ENCODE data around the gene MAN1C1. TPM values are rescaled to one million over a fixed set of nuclear protein-coding genes. Genes with fewer than 3 reads are reported as not detected.

The MAN1C1 gene
- total RNA-seq, 1 experiment from 2014 or later: 9.3 TPM

DNA sequence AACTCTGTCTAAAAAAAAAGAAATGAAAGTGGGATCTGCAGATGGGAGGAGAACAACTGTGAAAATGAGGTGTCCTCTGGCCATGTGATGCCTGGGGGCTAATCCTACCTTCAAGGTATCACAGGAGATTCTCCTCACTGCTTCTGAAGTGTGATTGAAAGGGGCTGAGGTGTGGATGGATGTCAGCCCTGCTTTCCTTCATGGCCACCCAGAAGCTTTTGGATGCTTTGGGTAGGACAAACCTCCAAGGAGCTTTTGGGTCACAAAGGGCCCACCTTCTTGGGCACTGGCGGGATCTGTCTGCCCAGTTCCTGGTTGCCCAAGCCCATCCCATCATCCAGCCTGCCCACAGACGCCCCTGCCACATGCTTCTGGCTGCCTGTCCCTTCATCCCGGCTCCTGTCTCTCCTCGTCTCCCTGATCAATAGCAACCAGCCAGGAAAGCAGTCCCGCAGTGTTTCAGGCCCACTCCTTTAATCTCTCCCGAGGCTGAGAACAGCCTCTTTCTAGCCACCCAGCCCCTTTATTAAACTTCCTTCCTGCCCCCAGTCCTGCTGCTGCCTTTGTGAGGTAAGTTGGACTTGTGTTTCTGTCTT, 87.2 kb downstream of the MAN1C1 start:
- H3K36me3 Mint-ChIP-seq (ENCODE audit: insufficient read depth in 1 of 3, low read depth in 3 of 3): no peaks in the 10 kb centered on the region
- peaks cover 15% of the 10 kb centered on the region; the same call in 1 of the 2 replicates for H3K4me1 ChIP-seq (ENCODE audit: insufficient read depth, low read length)
- H3K79me1 ChIP-seq (ENCODE audit: insufficient read depth, low read depth, low read length, poor library complexity, severe bottlenecking): no peaks in the 10 kb centered on the region
- no peak overlapping the region for H3K9ac ChIP-seq (ENCODE audit: extremely low read depth, insufficient read length, low read length)
- H3K4me2 ChIP-seq (ENCODE audit: insufficient read depth, insufficient read length, low read length): no peak overlapping the region
- no peak overlapping the region for H3K27ac ChIP-seq (ENCODE audit: insufficient read length, low read depth, low read length)
- peak overlapping the region; percentile 54; the same call in 1 of the 2 replicates for H3K14ac ChIP-seq (ENCODE audit: insufficient read depth, low read length)
- WGBS (ENCODE audit: extremely low coverage, insufficient read length, low lambda C conversion rate): no CpG with 5 or more reads among the region's 6 CpGs
- H2BK20ac ChIP-seq (ENCODE audit: low read depth, low read length, poor library complexity, severe bottlenecking): no peak overlapping the region
- DNase-seq: no peak
- H3K4me3 Mint-ChIP-seq: no peak overlapping the region
- TF ChIP-seq, protein P1, sequence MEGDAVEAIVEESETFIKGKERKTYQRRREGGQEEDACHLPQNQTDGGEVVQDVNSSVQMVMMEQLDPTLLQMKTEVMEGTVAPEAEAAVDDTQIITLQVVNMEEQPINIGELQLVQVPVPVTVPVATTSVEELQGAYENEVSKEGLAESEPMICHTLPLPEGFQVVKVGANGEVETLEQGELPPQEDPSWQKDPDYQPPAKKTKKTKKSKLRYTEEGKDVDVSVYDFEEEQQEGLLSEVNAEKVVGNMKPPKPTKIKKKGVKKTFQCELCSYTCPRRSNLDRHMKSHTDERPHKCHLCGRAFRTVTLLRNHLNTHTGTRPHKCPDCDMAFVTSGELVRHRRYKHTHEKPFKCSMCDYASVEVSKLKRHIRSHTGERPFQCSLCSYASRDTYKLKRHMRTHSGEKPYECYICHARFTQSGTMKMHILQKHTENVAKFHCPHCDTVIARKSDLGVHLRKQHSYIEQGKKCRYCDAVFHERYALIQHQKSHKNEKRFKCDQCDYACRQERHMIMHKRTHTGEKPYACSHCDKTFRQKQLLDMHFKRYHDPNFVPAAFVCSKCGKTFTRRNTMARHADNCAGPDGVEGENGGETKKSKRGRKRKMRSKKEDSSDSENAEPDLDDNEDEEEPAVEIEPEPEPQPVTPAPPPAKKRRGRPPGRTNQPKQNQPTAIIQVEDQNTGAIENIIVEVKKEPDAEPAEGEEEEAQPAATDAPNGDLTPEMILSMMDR (conservative IDR thresholded peaks at IDR 0.05): no peak
- no peak overlapping the region for H3K56ac ChIP-seq (ENCODE audit: insufficient read length, low read depth, low read length)
- H3K9me3 ChIP-seq (ENCODE audit: control insufficient read depth, low read depth, low read length): no peaks in the 10 kb centered on the region
- no peak overlapping the region for H2AK5ac ChIP-seq (ENCODE audit: insufficient read length, low read length)
- H3K4ac ChIP-seq (ENCODE audit: low read depth, low read length): no peak overlapping the region
- no peak overlapping the region for H2BK120ac ChIP-seq (ENCODE audit: low read depth, low read length, poor library complexity, severe bottlenecking)
- no peak overlapping the region for H4K91ac ChIP-seq (ENCODE audit: insufficient read length, low read depth, low read length)
- no peak overlapping the region for H3T11ph ChIP-seq (ENCODE audit: low read length)
- peaks cover 72 to 77% of the 10 kb centered on the region in 2 experiments for H3K4me1 Mint-ChIP-seq
- H3K23me2 ChIP-seq (ENCODE audit: insufficient read length, low read depth, low read length, poor library complexity, severe bottlenecking): no peaks in the 10 kb centered on the region
- H2BK12ac ChIP-seq (ENCODE audit: insufficient read length, low read depth, low read length): no peak overlapping the region
- H3K23ac ChIP-seq (ENCODE audit: insufficient read length, low read depth, low read length): no peak overlapping the region
- H2AFZ ChIP-seq (ENCODE audit: low read length): no peak overlapping the region
- H4K20me1 ChIP-seq (ENCODE audit: control insufficient read depth, insufficient read depth, insufficient read length): no peaks in the 10 kb centered on the region
- H4K5ac ChIP-seq (ENCODE audit: insufficient read length, low read depth, low read length): no peak overlapping the region
- no peak overlapping the region for H4K8ac ChIP-seq (replicated peaks; ENCODE audit: insufficient read length, low read depth, low read length)
- H3K9me3 Mint-ChIP-seq: no peaks in the 10 kb centered on the region
- H3K79me2 ChIP-seq (ENCODE audit: insufficient read depth, low read length): no peaks in the 10 kb centered on the region
- H2BK5ac ChIP-seq (ENCODE audit: insufficient read length, low read length): no peak overlapping the region
- no peaks in the 10 kb centered on the region for H3K27me3 Mint-ChIP-seq (ENCODE audit: low read depth)
- H3K27ac Mint-ChIP-seq: peak overlapping the region in 2 of 3 experiments; percentile 2 to 11; a peak in 1 of 7 replicates
- no peak overlapping the region for H2BK15ac ChIP-seq (ENCODE audit: low read depth, low read length)
- no peaks in the 10 kb centered on the region for H3K27me3 ChIP-seq (ENCODE audit: insufficient read depth, low read length)
- H3K18ac ChIP-seq (ENCODE audit: insufficient read length, low read depth, low read length): no peak overlapping the region
